GM18502 (cell line): ENCODE data around the gene CATSPER1.

Source experiments
- ATAC-seq: cut with Tn5 transposase; IDR thresholded peaks from one replicate; pipeline ENCODE4 v1.9.1; 2021; ENCODE audit warnings: mild to moderate bottlenecking; ENCODE audit not compliant: unreplicated experiment, poor library complexity

Gene CATSPER1

GRCh38 chr11:65976216-65977176, 49.8 kb downstream of the CATSPER1 start:
- no peak for ATAC-seq

- ATAC-seq = no peak
Measured at GRCh38 chr11:65975771-65976170, 50.5 kb downstream of the CATSPER1 start.

GRCh38 chr11:65973439-65974110, 52.7 kb downstream of the CATSPER1 start:
- no peak for ATAC-seq

GRCh38 chr11:65972116-65972515, 54.2 kb downstream of the CATSPER1 start:
- ATAC-seq = no peak

GRCh38 chr11:65968600-65969482, 57.4 kb downstream of the CATSPER1 start:
- ATAC-seq = no peak

GRCh38 chr11:65967329-65967934, 58.8 kb downstream of the CATSPER1 start:
- ATAC-seq = no peak
